ENCODE measurements around the gene BPIFB6. TPM values are rescaled to one million over a fixed set of nuclear protein-coding genes. Genes with fewer than 3 reads are reported as not detected.

The BPIFB6 gene
- total and polyA plus RNA-seq, 4 donors = not detected

DNA sequence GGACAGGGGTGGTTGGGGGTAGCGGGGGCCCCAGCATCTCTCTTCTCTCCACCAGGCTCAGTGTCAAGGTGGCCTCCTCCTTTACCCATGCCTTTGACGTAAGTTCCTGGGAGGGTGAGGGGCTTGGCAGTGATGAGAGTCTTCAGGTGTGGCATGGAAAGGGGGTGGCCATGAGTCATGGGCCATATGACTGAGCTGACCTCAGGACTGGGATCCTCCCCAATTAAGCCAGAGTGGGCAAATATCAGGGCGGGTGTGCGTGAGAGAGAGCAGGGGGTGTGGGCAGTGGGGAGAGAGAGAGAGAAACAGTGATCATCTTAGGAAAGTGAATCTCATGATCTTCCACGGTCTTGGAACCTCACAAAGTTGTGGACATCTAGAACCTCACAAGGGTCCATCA is 39.8 kb downstream of the BPIFB6 start:
- intact Hi-C loops (cut with DNase I) = no loop called here
- 68 to 90% methylated on average over 5 of the region's 5 CpGs for WGBS, 2 donors
- ATAC-seq (ENCODE audit: low FRiP score) = no peak

DNA sequence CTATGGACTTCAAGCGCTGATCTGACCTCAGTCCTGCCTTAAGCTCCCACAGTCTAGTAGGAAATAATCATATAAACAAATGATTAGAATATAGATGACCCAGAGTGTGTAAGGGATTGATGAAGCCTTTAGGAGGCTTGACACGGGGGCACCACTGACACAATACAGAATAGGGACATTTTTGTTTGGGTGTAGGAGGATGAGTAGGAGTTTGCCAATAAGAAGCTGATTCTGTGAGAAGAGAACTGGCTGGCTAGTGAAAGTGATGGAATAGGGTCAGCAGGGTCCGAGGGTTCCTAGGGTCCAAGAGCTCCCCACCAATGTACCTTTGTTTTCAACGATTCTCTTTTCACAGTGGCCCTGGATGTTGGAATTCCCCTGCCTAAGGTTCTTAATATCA is 40.9 kb downstream of the BPIFB6 start:
- DNase-seq (no peak), ATAC-seq (ENCODE audit: low FRiP score) (no peak)
- Histone ChIP-seq H3K36me3 (ENCODE audit: control insufficient read depth in 1 of 2, insufficient read depth in 2 of 2, low read length in 1 of 2) (no peaks in the 10 kb centered on the region), H3K27me3 (ENCODE audit: control insufficient read depth in 1 of 2, insufficient read depth in 2 of 2, low read length in 1 of 2) (no peaks in the 10 kb centered on the region), H3K4me1 (ENCODE audit: control insufficient read depth in 1 of 2, insufficient read depth in 2 of 2, low read length in 2 of 2) (no peaks in the 10 kb centered on the region), H3K27ac (ENCODE audit: low read depth in 1 of 2, low read length in 2 of 2) (no peak overlapping the region), H3K4me3 (ENCODE audit: low read length in 2 of 2) (no peak overlapping the region), H3K9me3 (ENCODE audit: control insufficient read depth, low read length) (no peaks in the 10 kb centered on the region)
- intact Hi-C loops (cut with DNase I) = no loop called here
- whole genome bisulfite sequencing, 2 donors = 84 to 89% methylated on average over 4 of the region's 4 CpGs

More for the DNA sequence above, 39.8 kb downstream of the BPIFB6 start:
- H3K27me3 ChIP-seq (ENCODE audit: control insufficient read depth in 1 of 2, insufficient read depth in 2 of 2, low read length in 1 of 2) = no peaks in the 10 kb centered on the region
- no peak overlapping the region for H3K4me3 ChIP-seq (ENCODE audit: low read length in 2 of 2)
- H3K36me3 ChIP-seq (ENCODE audit: control insufficient read depth in 1 of 2, insufficient read depth in 2 of 2, low read length in 1 of 2) = no peaks in the 10 kb centered on the region
- H3K9me3 ChIP-seq (ENCODE audit: control insufficient read depth, low read length) = no peaks in the 10 kb centered on the region
- no peak overlapping the region for H3K27ac ChIP-seq (ENCODE audit: low read depth in 1 of 2, low read length in 2 of 2)
- peak; percentile 4 to 19 for DNase-seq
- H3K4me1 ChIP-seq (ENCODE audit: control insufficient read depth in 1 of 2, insufficient read depth in 2 of 2, low read length in 2 of 2) = no peaks in the 10 kb centered on the region

DNA sequence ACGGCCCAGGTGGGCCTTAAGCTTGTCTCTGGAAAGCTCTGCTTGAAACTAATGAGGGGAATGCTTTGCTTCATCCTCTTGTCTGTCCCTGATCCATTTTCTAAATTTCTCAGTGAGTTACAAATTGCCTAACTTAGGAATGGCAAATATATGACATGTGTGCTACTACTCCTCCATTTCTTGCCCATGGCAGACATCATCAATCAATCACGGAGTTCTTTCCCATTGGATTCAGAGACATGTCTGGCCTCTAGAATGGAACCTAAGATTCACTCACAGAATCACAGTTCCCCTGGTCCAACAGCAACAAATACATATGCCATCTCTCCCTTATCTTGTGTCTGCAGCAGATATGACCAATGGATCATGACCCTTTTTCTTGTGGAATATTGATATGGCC is 41.4 kb downstream of the BPIFB6 start:
- H3K4me1 ChIP-seq (ENCODE audit: control insufficient read depth in 1 of 2, insufficient read depth in 2 of 2, low read length in 2 of 2) = no peaks in the 10 kb centered on the region
- intact Hi-C loops (cut with DNase I) = no loop called here
- no peaks in the 10 kb centered on the region for H3K36me3 ChIP-seq (ENCODE audit: control insufficient read depth in 1 of 2, insufficient read depth in 2 of 2, low read length in 1 of 2)
- ATAC-seq (ENCODE audit: low FRiP score) (no peak), DNase-seq (no peak)
- H3K4me3 ChIP-seq (ENCODE audit: low read length in 2 of 2) = no peak overlapping the region
- H3K27ac ChIP-seq (ENCODE audit: low read depth in 1 of 2, low read length in 2 of 2) = no peak overlapping the region
- H3K27me3 ChIP-seq (ENCODE audit: control insufficient read depth in 1 of 2, insufficient read depth in 2 of 2, low read length in 1 of 2) = no peaks in the 10 kb centered on the region
- no peaks in the 10 kb centered on the region for H3K9me3 ChIP-seq (ENCODE audit: control insufficient read depth, low read length)
- 79 to 81% methylated on average over 2 of the region's 2 CpGs for WGBS, 2 donors

DNA sequence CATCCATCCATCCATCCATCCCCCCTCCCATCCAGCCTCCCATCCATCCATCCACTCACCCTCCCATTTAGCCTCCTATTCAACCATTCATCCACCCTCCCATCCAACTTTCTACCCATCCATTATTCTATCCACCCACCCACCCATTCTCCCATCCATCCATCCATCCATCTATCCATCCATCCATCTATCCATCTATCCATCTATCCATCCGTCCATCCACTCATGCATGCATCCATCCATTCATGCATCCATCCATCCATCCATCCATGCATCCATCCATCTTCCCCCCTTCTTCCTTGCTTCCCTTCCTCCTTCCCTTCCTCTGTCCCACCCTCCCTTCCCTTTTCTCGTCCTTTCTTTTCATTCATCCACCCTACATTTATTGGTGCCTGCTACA is 43.2 kb downstream of the BPIFB6 start:
- no peak overlapping the region for H3K4me3 ChIP-seq (ENCODE audit: low read length in 2 of 2)
- H3K9me3 ChIP-seq (ENCODE audit: control insufficient read depth, low read length) = no peaks in the 10 kb centered on the region
- no peak overlapping the region for H3K27ac ChIP-seq (ENCODE audit: low read depth in 1 of 2, low read length in 2 of 2)
- DNase-seq (no peak), ATAC-seq (ENCODE audit: low FRiP score) (no peak)
- no peaks in the 10 kb centered on the region for H3K27me3 ChIP-seq (ENCODE audit: control insufficient read depth in 1 of 2, insufficient read depth in 2 of 2, low read length in 1 of 2)
- no peaks in the 10 kb centered on the region for H3K36me3 ChIP-seq (ENCODE audit: control insufficient read depth in 1 of 2, insufficient read depth in 2 of 2, low read length in 1 of 2)
- intact Hi-C loops (cut with DNase I) = no loop called here
- no peaks in the 10 kb centered on the region for H3K4me1 ChIP-seq (ENCODE audit: control insufficient read depth in 1 of 2, insufficient read depth in 2 of 2, low read length in 2 of 2)
- 72 to 76% methylated on average over 2 of the region's 2 CpGs for WGBS, 2 donors

DNA sequence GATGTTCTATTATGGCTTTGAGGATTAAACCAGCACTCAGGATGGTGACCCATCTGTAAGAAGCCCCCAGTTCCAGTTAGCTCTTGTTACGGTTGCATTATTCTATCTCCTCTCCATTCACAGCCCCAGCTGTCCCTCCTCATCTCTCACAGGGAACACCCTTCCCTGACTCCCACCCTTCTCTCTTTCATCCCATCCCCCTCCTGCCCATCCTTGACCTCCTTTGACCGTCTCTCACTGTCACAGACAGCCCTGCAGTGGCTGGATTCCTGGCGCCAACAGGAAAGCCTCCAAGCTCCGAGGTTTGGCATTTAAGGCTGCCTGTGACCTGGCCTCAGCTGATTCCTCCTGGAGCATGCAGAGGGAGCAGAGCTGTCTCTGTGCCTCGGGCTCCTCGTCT is 43.8 kb downstream of the BPIFB6 start:
- ATAC-seq (ENCODE audit: low FRiP score) (no peak), DNase-seq (no peak)
- WGBS, 2 donors = 47 to 52% methylated on average over 6 of the region's 6 CpGs
- Histone ChIP-seq H3K9me3 (ENCODE audit: control insufficient read depth, low read length) (no peaks in the 10 kb centered on the region), H3K27me3 (ENCODE audit: control insufficient read depth in 1 of 2, insufficient read depth in 2 of 2, low read length in 1 of 2) (no peaks in the 10 kb centered on the region), H3K36me3 (ENCODE audit: control insufficient read depth in 1 of 2, insufficient read depth in 2 of 2, low read length in 1 of 2) (no peaks in the 10 kb centered on the region), H3K4me1 (ENCODE audit: control insufficient read depth in 1 of 2, insufficient read depth in 2 of 2, low read length in 2 of 2) (no peaks in the 10 kb centered on the region), H3K4me3 (ENCODE audit: low read length in 2 of 2) (no peak overlapping the region), H3K27ac (ENCODE audit: low read depth in 1 of 2, low read length in 2 of 2) (no peak overlapping the region)
- intact Hi-C loops (cut with DNase I) = no loop called here

DNA sequence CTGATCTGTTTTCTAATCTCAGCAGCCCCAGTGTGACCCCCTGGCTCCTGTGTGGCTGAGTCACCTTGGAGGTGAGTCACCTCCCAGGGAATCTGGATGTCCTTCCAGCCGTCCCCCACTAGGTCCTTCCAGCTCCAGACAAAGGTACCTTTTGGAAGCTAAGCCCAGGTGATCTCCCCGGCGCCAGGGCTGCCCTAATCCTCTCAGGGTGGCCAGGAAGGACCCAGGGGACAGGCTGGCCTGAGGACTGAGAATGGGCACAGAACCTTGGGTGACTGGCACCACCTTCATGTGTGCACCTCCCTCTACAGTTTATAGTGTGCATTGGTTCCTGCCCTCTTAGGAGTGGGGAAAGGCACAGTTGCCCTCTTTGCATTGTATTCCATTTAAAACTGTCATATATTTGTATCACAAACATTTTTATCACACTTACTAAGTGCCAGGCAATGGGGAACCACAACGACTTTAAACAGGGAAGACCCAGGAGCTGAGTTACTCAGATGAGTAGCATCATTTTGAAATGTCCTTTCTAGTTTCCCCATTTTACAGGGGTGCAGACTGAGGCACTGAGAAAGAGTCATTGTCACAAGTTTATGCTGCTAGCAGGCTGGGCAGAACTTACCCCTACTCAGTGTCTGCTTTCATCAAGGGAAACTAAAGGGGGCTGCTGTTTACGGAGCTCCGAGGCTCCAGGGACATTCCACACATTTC is 45.4 kb downstream of the BPIFB6 start:
- 55% methylated on average over 6 of the region's 6 CpGs for whole genome bisulfite sequencing, 2 donors
- Histone ChIP-seq H3K4me1 (ENCODE audit: control insufficient read depth in 1 of 2, insufficient read depth in 2 of 2, low read length in 2 of 2) (no peaks in the 10 kb centered on the region), H3K4me3 (ENCODE audit: low read length in 2 of 2) (no peak overlapping the region), H3K9me3 (ENCODE audit: control insufficient read depth, low read length) (no peaks in the 10 kb centered on the region), H3K27me3 (ENCODE audit: control insufficient read depth in 1 of 2, insufficient read depth in 2 of 2, low read length in 1 of 2) (no peaks in the 10 kb centered on the region), H3K36me3 (ENCODE audit: control insufficient read depth in 1 of 2, insufficient read depth in 2 of 2, low read length in 1 of 2) (no peaks in the 10 kb centered on the region), H3K27ac (ENCODE audit: low read depth in 1 of 2, low read length in 2 of 2) (no peak overlapping the region)
- DNase-seq = no peak
- intact Hi-C loops (cut with DNase I) = no loop called here
- no peak for ATAC-seq (ENCODE audit: low FRiP score)

DNA sequence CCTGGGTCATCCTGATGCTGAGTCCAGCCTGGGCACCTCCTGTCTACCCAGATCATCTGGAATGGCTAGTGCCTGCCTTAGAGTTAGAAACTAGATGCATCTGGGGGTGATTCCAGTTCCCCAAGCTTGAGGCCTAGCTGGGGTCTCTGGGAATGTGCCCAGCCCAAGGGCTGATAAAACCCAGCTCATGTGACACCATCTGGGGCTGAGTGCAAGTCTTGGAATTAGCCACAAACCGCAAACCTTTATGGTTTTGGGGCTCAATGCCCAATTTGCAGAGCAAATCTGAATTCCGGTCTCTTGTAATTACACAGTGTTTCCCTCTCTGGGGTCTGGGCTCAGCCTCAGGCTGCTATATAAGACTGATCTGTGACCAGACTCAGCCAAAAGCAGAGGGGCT is 47.8 kb downstream of the BPIFB6 start, which contains the start of gene BPIFB4:
Gene BPIFB4 (plus strand): TSS at position 385 of the 400 bp plus-strand sequence. CDS start 1,884 bp downstream, outside the sequence.
- no peaks in the 10 kb centered on the region for H3K27me3 ChIP-seq (ENCODE audit: control insufficient read depth in 1 of 2, insufficient read depth in 2 of 2, low read length in 1 of 2)
- no peak within 1 kb of the TSS for H3K27ac ChIP-seq (ENCODE audit: low read depth in 1 of 2, low read length in 2 of 2)
- H3K36me3 ChIP-seq (ENCODE audit: control insufficient read depth in 1 of 2, insufficient read depth in 2 of 2, low read length in 1 of 2) = no peaks in the 10 kb centered on the region
- 71 to 88% methylated on average over 2 of the region's 2 CpGs for WGBS, 2 donors
- DNase-seq (no peak), ATAC-seq (ENCODE audit: low FRiP score) (no peak)
- H3K9me3 ChIP-seq (ENCODE audit: control insufficient read depth, low read length) = no peaks in the 10 kb centered on the region
- no peaks in the 10 kb centered on the region for H3K4me1 ChIP-seq (ENCODE audit: control insufficient read depth in 1 of 2, insufficient read depth in 2 of 2, low read length in 2 of 2)
- intact Hi-C loops (cut with DNase I) = no loop called here
- H3K4me3 ChIP-seq (ENCODE audit: low read length in 2 of 2) = no peak within 1 kb of the TSS

DNA sequence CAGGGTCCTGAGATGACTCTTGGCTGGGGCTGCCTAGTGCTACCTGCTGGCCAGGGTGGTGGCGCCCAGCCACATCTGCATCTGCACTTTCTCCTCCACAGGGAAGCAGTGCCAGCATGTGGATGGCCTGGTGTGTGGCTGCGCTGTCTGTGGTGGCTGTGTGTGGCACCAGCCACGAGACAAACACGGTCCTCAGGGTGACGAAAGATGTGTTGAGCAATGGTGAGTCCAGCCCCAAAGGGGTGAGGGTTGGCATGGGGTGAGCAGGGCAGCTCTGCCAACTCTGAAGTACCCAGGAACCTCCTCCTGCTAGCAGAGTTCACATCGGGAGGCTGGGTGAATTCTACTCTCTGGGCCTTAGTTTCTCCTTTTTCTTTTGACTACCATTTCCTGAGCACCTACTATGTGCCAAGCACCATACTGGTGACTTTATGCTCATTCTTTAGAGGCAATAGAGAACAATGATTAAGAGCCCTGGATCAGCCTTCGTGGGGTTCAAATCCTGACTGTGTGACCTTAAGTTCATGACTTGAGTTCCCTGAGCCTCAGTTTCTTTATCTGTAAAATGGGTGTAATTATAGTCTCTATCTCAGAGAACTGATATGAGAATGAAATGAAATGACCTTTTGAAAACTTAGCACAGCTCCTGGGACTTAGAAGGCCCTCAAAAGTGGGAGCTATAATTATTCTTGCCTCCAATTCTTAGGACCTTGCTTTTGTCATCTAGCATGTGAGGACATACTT is 50.1 kb downstream of the BPIFB6 start:
- Histone ChIP-seq H3K4me1 (ENCODE audit: control insufficient read depth in 1 of 2, insufficient read depth in 2 of 2, low read length in 2 of 2) (no peaks in the 10 kb centered on the region), H3K9me3 (ENCODE audit: control insufficient read depth, low read length) (no peaks in the 10 kb centered on the region), H3K36me3 (ENCODE audit: control insufficient read depth in 1 of 2, insufficient read depth in 2 of 2, low read length in 1 of 2) (no peaks in the 10 kb centered on the region), H3K27ac (ENCODE audit: low read depth in 1 of 2, low read length in 2 of 2) (no peak overlapping the region), H3K4me3 (ENCODE audit: low read length in 2 of 2) (no peak overlapping the region), H3K27me3 (ENCODE audit: control insufficient read depth in 1 of 2, insufficient read depth in 2 of 2, low read length in 1 of 2) (no peaks in the 10 kb centered on the region)
- intact Hi-C loops (cut with DNase I) = no loop called here
- no peak for ATAC-seq (ENCODE audit: low FRiP score)
- no peak for DNase-seq
- WGBS, 2 donors = 76 to 77% methylated on average over 7 of the region's 7 CpGs

DNA sequence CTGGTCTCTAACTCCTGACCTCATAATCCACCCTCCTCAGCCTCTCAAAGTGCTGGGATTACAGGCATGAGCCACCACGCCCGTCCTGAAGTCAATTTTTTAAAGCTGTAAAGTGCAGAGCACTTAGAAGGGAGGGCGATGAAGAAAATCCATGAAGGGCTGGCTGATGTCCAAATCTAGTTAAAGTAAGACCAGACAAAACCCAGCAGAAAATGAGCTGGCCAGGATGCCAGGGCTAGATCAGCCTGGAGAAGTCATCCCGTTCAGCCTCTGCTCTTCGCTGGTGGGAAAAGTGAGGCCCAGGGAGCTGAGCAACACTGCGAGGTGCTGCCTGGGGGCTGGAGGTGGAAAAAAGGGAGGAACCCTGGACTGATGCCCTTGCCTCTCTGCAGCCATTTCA is 51.1 kb downstream of the BPIFB6 start:
- intact Hi-C loops (cut with DNase I) = no loop called here
- no peak for ATAC-seq (ENCODE audit: low FRiP score)
- Histone ChIP-seq H3K36me3 (ENCODE audit: control insufficient read depth in 1 of 2, insufficient read depth in 2 of 2, low read length in 1 of 2) (no peaks in the 10 kb centered on the region), H3K27me3 (ENCODE audit: control insufficient read depth in 1 of 2, insufficient read depth in 2 of 2, low read length in 1 of 2) (no peaks in the 10 kb centered on the region), H3K4me3 (ENCODE audit: low read length in 2 of 2) (no peak overlapping the region), H3K9me3 (ENCODE audit: control insufficient read depth, low read length) (no peaks in the 10 kb centered on the region), H3K4me1 (ENCODE audit: control insufficient read depth in 1 of 2, insufficient read depth in 2 of 2, low read length in 2 of 2) (no peaks in the 10 kb centered on the region), H3K27ac (ENCODE audit: low read depth in 1 of 2, low read length in 2 of 2) (no peak overlapping the region)
- 56 to 66% methylated on average over 6 of the region's 6 CpGs for WGBS, 2 donors
- no peak for DNase-seq
